ENCODE measurements around the gene VAMP3.

- no peak for TF ChIP-seq CTCF (conservative IDR thresholded peaks at IDR 0.05; ENCODE audit: low read length)
- no peak for TF ChIP-seq EZH2phosphoT487 (IDR thresholded peaks at IDR 0.05; ENCODE audit: borderline replicate concordance)
Measured at GRCh38 chr1:7722670-7723012, 48.5 kb upstream of the VAMP3 start.
